ENCODE measurements around the gene TLE5. TPM values are rescaled to one million over a fixed set of nuclear protein-coding genes. Genes with fewer than 3 reads are reported as not detected.

TLE5 gene, protein sequence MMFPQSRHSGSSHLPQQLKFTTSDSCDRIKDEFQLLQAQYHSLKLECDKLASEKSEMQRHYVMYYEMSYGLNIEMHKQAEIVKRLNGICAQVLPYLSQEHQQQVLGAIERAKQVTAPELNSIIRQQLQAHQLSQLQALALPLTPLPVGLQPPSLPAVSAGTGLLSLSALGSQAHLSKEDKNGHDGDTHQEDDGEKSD
- total RNA-seq (2014; rRNA removed; shearing (Covaris generic)) = 178 and 208 TPM in 2 replicates

GRCh38 chr19:3062165-3063105 is at the start of gene TLE5:
Gene TLE5 (minus strand): TSS chr19:3062495. CDS start chr19:3062200, 295 bp downstream.
- DNase-seq (ENCODE audit: low read depth) = peak; percentile 55

- DNase-seq (ENCODE audit: low read depth) = no peak
Measured at GRCh38 chr19:3111586-3112247, 49.4 kb upstream of the TLE5 start.

GRCh38 chr19:3110126-3110825 is 48.0 kb upstream of the TLE5 start:
- no peak for DNase-seq (ENCODE audit: low read depth)

DNA sequence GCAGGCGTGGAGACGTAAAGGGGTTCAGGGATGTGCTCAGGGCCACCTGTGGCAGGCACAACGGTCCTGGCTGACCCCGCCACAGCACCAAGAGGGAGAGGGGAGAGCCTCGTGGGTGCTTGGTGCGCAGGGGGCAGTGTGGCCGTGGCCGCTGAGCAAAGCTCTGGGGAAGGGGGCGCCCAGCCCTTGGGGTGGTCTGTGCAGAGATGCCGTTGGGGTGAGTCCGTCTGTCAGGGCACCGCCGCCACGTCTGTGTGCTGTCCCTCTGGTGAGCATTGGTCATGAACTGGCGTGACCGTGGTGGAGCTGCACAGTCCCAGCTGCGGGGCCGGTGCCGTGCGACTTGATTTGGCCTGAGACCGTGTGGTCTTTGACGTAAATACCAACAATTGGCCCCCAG is 47.2 kb upstream of the TLE5 start:
- no peak for DNase-seq (ENCODE audit: low read depth)

- peak; percentile 48 for DNase-seq (ENCODE audit: low read depth)
Measured at GRCh38 chr19:3108775-3109174, 46.5 kb upstream of the TLE5 start.

GRCh38 chr19:3107658-3108057 is 45.4 kb upstream of the TLE5 start:
- no peak for DNase-seq (ENCODE audit: low read depth)

GRCh38 chr19:3106509-3107141 is 44.3 kb upstream of the TLE5 start:
- DNase-seq (ENCODE audit: low read depth) = no peak

DNA sequence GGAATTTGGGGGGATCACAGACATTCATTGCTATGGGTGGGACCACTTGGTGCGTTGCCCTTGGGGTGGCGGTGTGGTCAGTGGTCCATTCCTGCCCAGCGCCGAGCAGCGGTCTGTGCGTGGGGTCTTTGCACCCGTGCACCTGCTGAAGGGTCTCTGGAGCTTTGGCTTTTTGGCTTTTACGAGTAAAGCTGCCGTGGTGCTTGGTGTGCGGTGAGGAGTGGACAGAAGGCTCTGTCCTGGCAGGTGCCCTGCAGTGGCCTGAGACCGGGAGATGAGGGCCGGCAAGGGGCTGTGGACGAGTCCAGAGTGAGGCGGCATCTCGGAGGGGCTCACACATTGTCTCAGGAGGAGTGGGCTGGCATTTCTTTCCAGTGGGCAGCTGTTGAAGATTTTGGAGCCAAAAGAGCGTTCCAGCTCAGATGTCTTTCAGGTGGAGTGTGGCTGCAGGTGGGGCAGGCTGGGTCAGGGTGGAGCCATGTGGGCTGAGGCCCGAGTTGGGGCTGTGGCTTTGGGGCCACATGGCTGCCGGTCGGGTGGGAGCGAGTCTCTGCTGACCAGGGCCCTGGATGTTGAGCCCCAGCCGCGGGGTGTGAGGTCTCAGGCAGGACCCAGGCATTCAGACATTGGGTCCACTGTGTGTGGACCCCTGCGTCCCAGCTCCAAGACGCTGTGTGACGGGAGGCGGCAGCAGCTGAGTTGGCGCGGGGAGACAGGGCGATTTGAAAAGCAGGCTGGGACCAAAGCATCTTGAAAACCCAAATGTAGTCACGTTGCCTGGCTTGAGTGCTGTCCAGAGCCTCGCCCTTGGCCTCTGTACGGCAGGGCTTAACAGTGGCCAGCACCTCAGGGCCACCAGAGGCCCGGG is 43.6 kb upstream of the TLE5 start:
- DNase-seq (ENCODE audit: low read depth) = no peak

DNA sequence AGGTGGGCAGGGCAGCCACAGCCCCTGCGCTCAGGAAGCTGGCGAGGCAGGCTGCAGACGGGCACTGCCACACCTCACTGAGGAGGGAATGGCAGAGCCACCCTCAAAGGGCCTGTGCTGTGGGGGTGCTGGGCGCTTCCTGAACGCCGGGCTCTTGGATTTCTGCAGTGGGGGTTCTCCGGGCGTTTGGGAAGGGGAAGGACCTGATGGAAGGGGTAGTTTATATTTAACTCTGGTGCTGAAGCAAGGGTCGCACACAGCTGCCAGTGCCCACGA is 42.4 kb upstream of the TLE5 start:
- no peak for DNase-seq (ENCODE audit: low read depth)

- DNase-seq (ENCODE audit: low read depth) = no peak
Measured at GRCh38 chr19:3102239-3103140, 40.2 kb upstream of the TLE5 start.

- DNase-seq (ENCODE audit: low read depth) = no peak
Measured at GRCh38 chr19:3100747-3101730, 38.7 kb upstream of the TLE5 start.

- no peak for DNase-seq (ENCODE audit: low read depth)
Measured at GRCh38 chr19:3100331-3100730, 38.0 kb upstream of the TLE5 start.

DNA sequence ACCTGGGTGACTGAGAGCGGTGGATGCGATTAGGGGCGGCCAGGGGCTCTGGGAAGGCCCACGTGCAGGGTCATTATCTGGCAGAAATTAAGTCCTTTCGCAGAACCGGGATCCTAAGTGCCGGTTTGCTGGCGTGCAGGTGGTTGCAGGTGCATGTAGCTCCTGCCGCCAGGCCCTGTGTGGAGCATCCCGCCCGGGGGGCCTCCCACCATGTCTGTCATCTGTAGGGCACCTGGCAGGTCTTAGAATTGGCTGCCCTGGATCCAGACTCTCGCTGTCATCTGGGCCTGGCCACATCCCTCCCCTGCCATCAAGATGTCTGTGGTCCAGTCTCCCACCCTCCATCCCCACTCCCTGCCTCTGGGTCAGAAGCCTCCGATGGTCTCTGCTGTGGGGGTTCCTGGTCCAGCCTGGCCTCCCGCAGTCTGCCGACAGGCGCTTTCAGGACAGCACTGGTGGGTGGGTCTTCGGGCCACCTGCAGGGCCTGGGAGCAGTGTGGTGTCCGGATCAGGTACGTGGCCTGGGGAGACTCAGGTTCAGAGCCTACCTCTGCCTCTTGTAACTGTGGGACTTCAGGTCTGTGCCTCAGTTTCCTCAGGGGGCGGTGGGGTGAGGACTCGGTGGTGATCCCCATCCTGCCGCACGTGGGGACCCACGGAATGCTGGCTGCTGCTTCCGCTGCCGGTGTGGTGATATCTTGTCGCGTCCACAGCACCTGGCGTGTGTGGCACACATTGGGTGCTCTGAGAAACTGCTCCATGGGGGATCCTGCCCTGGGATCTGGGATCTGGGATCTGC is 37.3 kb upstream of the TLE5 start:
- no peak for DNase-seq (ENCODE audit: low read depth)

- peak; percentile 61 for DNase-seq (ENCODE audit: low read depth)
Measured at GRCh38 chr19:3098515-3099346, 36.4 kb upstream of the TLE5 start.

- no peak for DNase-seq (ENCODE audit: low read depth)
Measured at GRCh38 chr19:3098141-3098514, 35.8 kb upstream of the TLE5 start.

- DNase-seq (ENCODE audit: low read depth) = no peak
Measured at GRCh38 chr19:3097442-3097871, 35.2 kb upstream of the TLE5 start.

- DNase-seq (ENCODE audit: low read depth) = no peak
Measured at GRCh38 chr19:3096902-3097326, 34.6 kb upstream of the TLE5 start.

Measured in RPMI7951 (cell line).